HUES64 (cell line): ENCODE results near the gene DYSF.

Experiments
- H3K27ac ChIP-seq: 2 replicates; pipeline ENCODE4 v1.7.0; 2013; ENCODE audit warnings: low read depth, low read length, inconsistent platforms
- H3K27me3 ChIP-seq: 2 replicates; pipeline ENCODE4 v1.6.1; 2013; ENCODE audit warnings: mild to moderate bottlenecking, low read length; ENCODE audit not compliant: insufficient read depth
- H3K36me3 ChIP-seq: 2 replicates; pipeline ENCODE4 v1.6.1; 2013; ENCODE audit warnings: mild to moderate bottlenecking, low read length; ENCODE audit not compliant: insufficient read depth
- H3K4me1 ChIP-seq: 2 replicates; pipeline ENCODE4 v1.6.1; 2013; ENCODE audit warnings: mild to moderate bottlenecking, low read length, moderate library complexity; ENCODE audit not compliant: insufficient read depth
- H3K4me3 ChIP-seq: 2 replicates; pipeline ENCODE4 v1.5.1; 2013; ENCODE audit warnings: mild to moderate bottlenecking, low read length, moderate library complexity
- H3K9ac ChIP-seq: 2 replicates; pipeline ENCODE4 v1.6.1; 2013; ENCODE audit warnings: mild to moderate bottlenecking, low read depth, low read length
- H3K9me3 ChIP-seq: 2 replicates; pipeline ENCODE4 v1.6.1; 2013; ENCODE audit warnings: low read depth, low read length; ENCODE audit not compliant: insufficient read depth
- WGBS: fragments of 150-250, 120-280 bp; methylation state at CpG from one replicate; pipeline ENCODE4 v1.1.7; 2013; ENCODE audit warnings: missing lambda C conversion rate; 5-methylcytosine and 5-hydroxymethylcytosine counted together

Gene DYSF

DNA sequence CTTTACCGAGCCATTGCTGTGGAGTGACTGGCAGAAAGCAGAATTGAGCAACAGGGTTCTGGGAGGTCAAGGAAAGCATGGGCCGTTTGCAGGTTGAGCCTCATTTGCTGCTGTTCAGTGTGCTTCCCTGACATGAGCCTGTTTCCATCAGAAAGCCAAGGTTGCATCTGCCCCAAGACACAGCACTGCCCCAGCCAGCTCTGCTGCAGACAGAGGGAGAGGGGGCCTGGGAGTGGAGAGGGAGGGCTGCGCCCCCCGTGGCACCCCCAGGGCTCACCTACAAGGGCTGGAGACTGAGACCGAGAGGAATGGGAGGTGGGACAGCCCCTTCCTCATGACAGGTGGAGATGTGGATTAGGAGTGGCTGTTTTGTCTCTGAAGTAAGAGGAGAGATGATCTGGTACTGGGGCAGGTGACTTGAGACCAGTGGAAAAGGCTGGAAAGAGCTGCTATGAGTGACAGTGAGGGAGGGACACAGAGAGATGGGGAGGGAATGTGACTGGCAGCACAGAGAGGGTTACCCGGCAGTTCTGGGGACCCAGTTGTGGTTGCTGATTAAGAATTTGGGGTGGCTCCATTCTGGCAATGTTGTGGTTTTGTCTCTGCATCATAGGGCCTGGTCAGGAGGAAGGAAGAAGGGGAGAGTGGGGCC lies 218.0 kb downstream of the DYSF start:
- H3K4me3 ChIP-seq, result no peak overlapping the region
- H3K9me3 ChIP-seq, result no peaks in the 10 kb centered on the region
- H3K27me3 ChIP-seq, result no peaks in the 10 kb centered on the region
- WGBS, result 92% methylated on average over 6 of the region's 6 CpGs
- H3K4me1 ChIP-seq, result no peaks in the 10 kb centered on the region
- no peaks in the 10 kb centered on the region for H3K36me3 ChIP-seq
- no peak overlapping the region for H3K9ac ChIP-seq
- no peak overlapping the region for H3K27ac ChIP-seq

DNA sequence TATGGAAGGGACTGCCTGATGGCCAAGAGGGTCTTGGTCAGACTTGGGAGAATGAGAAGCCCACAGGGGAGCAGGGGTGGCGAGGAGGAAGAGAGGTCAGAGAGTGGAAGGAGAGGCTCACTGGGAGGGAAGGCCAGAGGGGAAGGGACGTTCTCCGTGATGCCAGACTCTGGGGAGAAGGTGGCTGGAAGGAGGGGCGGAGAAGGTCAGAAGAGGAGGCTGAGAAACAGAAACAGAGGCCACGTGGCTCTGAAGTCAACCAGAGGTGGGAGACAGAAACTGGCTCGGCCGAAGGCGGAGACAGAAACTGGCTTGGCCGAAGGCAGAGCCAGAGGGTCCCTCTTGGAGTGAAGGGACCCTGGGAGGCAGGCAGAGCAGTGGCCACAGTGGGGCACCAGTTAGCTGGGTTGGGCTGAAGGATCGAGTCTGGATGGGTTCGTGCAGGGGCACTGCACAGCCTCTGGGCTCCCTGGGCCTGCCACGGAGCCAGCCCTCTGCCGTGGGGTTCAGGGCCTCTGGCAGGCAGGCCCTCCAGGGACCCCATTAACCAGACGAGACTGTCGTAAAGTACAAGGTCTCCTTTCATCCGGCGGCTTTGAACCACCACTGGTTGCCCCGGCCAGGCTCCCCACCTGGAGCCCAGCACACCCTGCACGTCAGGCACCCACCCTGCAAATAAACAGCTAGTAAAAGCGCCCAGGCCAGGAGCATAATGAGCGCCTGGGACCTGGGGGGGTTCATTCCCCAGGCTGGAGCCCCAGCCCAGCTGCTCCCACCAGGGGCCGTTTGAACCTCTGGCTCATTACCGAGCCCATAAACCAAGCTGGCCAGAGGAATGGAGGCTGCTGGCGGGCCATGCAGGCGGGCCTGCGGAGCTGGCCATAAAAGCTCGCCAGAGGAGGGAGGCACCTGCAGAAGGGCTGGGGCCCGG lies 218.8 kb downstream of the DYSF start:
- Histone ChIP-seq H3K4me1 (no peaks in the 10 kb centered on the region), H3K27me3 (no peaks in the 10 kb centered on the region), H3K27ac (no peak overlapping the region), H3K4me3 (no peak overlapping the region), H3K36me3 (no peaks in the 10 kb centered on the region), H3K9me3 (no peaks in the 10 kb centered on the region), H3K9ac (no peak overlapping the region)
- 85% methylated on average over 28 of the region's 28 CpGs for WGBS

DNA sequence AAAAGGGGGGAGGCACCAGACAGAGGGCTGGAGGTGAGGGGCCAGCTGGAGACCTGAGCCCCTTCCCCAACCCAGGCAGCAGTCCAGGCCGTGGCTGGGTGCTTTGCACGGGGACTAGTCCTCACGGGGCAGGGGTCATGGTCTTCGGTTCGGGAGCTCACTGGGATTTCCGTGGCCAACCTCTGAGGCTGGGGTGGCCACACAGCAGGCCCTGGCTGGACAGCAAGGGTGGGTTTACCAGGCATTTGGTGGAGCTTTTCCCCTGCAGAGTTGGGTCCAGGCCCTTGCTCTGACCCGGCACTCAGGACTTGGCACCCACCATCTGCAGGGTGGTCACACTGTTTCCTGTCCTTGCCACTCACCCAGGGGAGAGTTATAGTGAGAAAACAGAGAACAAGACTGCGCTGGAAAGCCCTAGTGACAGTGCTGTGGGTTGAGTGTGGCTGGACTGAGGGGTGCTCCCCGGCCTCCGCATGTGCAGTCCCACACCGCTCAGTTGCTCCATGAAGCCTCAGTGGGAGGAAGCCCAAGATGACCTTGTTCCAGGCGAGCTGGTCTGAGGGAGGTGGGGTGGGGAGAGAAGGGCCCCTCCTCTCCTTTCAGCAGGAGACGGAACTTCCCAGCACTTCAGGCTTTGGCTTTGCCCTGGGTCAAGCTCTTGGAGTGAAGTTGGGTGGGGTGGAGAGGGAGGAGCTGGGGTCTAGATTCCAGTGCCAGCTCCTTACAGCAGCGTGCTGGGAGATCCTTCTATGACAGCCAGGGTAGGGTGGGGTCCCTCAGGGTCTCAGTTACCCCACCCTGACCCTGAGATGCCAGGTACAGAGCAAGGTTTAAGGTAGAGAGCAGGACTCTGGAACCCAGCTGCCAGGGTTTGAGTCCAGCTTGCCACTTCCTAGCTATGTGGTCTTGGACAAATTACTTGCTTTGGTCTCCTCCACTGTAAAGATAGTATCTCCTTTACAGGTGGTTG lies 219.8 kb downstream of the DYSF start:
- Histone ChIP-seq H3K9me3 (no peaks in the 10 kb centered on the region), H3K27me3 (no peaks in the 10 kb centered on the region)
- 91% methylated on average over 14 of the region's 14 CpGs for WGBS

DNA sequence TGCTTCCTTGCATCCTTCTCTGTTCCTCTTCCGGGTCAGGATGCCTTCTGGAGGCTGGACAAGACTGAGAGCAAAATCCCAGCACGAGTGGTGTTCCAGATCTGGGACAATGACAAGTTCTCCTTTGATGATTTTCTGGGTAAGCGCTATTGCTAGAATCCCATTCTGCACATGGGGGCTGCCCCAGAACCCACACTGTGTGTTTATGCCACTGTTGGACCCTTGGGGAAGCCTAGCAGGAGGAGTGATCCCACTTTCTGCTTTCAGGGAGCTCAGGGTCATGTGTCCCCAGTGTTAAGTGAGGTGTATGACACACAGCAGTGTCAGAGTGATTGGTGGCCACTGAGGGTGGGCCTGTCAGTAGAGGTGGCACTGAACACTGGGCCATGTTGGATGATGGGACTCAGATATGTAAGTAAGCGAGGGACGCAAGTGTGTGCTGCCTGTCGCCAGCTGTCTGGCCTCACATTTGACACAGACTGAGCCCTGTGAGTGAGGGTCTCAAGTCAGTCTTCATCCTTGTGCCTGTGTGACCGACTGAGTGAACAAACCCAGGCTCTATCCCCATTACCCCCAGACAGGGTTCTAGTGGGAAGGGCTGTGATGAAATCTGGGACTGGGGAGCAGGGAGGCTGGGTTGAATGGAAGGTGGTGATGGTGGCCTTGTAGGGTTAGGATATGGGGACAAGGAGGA lies 220.9 kb downstream of the DYSF start:
- H3K4me3 ChIP-seq, result no peak overlapping the region
- no peak overlapping the region for H3K9ac ChIP-seq
- H3K27me3 ChIP-seq, result no peaks in the 10 kb centered on the region
- 95% methylated on average over 7 of the region's 7 CpGs for WGBS
- H3K4me1 ChIP-seq, result no peaks in the 10 kb centered on the region
- no peak overlapping the region for H3K27ac ChIP-seq
- no peaks in the 10 kb centered on the region for H3K9me3 ChIP-seq
- H3K36me3 ChIP-seq, result no peaks in the 10 kb centered on the region

More for the DNA sequence above, 219.8 kb downstream of the DYSF start:
- Histone ChIP-seq H3K4me1 (no peaks in the 10 kb centered on the region), H3K36me3 (no peaks in the 10 kb centered on the region), H3K27ac (no peak overlapping the region), H3K4me3 (no peak overlapping the region), H3K9ac (no peak overlapping the region)

DNA sequence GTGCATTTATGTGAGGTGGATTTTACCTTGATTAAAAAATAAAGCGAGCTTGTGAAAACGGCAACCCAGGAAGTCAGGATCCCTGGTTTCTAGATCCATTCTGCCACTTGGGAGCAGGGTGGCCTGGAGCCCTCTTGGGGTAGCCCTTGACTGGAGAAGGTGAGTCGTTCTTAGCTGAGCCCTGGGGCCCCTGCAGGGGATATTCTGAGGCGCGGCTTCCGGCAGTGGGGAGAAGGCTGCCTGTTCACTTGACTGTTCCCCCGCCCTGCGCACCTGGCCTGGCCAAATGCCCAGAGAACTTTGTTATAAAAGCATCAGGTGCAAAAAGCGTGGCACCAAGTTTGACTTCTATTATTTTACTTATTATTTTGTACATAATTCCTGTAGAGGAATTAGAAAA lies 221.9 kb downstream of the DYSF start:
- no peaks in the 10 kb centered on the region for H3K9me3 ChIP-seq
- no peak overlapping the region for H3K9ac ChIP-seq
- no peak overlapping the region for H3K4me3 ChIP-seq
- H3K27me3 ChIP-seq, result no peaks in the 10 kb centered on the region
- H3K4me1 ChIP-seq, result no peaks in the 10 kb centered on the region
- no peaks in the 10 kb centered on the region for H3K36me3 ChIP-seq
- 94% methylated on average over 8 of the region's 9 CpGs for WGBS
- no peak overlapping the region for H3K27ac ChIP-seq

DNA sequence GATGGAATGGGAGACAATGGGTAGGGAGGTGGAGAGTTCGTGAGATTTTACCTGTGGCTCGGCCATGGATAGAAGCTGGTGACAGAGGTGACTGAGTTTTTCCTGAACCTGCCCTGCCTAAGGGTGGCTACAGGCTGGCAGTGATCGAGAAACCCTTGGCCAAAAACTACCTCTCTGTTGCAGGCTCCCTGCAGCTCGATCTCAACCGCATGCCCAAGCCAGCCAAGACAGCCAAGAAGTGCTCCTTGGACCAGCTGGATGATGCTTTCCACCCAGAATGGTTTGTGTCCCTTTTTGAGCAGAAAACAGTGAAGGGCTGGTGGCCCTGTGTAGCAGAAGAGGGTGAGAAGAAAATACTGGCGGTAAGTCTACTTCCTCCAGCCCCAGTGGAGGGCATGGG lies 225.5 kb downstream of the DYSF start:
- H3K27ac ChIP-seq, result no peak overlapping the region
- H3K9ac ChIP-seq, result no peak overlapping the region
- no peaks in the 10 kb centered on the region for H3K27me3 ChIP-seq
- H3K4me1 ChIP-seq, result no peaks in the 10 kb centered on the region
- H3K36me3 ChIP-seq, result no peaks in the 10 kb centered on the region
- no peaks in the 10 kb centered on the region for H3K9me3 ChIP-seq
- WGBS, result 93% methylated on average over 6 of the region's 6 CpGs
- H3K4me3 ChIP-seq, result no peak overlapping the region

DNA sequence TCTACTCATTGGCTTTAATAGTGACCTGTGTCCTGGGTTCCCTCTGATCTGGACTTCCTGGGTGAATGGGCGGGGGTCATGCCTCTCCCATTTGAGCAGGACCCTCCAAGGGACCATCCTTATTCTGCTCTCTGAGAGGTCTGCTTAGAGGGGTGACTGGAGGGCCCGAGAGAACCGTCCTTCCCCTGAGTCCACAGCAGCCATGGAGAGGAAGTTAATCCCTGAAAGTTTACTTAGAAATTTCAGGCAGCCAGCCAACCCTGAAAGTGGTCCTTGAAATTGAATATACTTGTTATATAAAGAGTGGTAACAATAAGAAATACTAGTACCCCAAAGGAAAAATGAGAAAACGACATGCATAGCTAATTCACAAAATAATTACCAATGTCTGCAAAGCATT lies 226.1 kb downstream of the DYSF start:
- H3K9me3 ChIP-seq, result no peaks in the 10 kb centered on the region
- no peak overlapping the region for H3K9ac ChIP-seq
- no peaks in the 10 kb centered on the region for H3K27me3 ChIP-seq
- no peak overlapping the region for H3K27ac ChIP-seq
- H3K36me3 ChIP-seq, result no peaks in the 10 kb centered on the region
- WGBS, result 65% methylated on average over 3 of the region's 4 CpGs
- H3K4me3 ChIP-seq, result no peak overlapping the region
- no peaks in the 10 kb centered on the region for H3K4me1 ChIP-seq

DNA sequence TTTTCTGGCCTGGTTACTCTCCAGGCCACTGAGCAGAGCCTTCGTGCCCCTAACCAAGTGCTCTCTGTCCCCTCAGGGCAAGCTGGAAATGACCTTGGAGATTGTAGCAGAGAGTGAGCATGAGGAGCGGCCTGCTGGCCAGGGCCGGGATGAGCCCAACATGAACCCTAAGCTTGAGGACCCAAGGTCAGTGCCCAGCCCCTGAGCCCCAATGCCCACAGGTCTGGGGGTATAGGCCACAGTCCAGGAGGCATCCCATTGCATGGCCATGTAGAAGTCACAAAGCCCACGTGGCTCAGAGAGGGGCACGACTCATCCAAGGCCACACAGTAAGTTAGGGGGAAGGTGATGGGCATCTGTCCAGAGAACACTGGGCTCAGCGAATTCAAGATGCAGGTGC lies 227.6 kb downstream of the DYSF start:
- Histone ChIP-seq H3K36me3 (no peaks in the 10 kb centered on the region), H3K9me3 (no peaks in the 10 kb centered on the region), H3K4me3 (no peak overlapping the region), H3K9ac (no peak overlapping the region), H3K27ac (no peak overlapping the region), H3K27me3 (no peaks in the 10 kb centered on the region), H3K4me1 (no peaks in the 10 kb centered on the region)
- 93% methylated on average over 6 of the region's 6 CpGs for WGBS

DNA sequence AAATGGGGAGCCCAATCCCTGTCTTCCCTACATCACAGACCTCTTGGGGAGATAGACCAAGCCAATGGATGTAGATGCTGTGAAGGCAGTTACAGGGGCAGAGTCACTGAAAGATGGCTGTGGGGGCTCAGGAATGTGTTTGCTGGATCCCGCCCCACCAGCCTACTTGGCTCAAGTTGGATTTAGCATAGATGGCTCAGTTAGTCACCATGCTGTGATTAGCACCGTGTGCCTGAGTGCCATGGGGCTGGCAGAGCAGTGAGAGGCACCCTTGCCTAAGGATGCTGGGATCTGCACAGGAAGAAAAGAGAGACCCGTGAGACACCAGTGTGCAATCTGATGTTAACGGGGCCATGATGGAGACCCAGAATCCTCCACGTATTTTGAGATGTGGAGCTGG lies 228.3 kb downstream of the DYSF start:
- Histone ChIP-seq H3K4me1 (no peaks in the 10 kb centered on the region), H3K4me3 (no peak overlapping the region), H3K9me3 (no peaks in the 10 kb centered on the region), H3K27ac (no peak overlapping the region), H3K36me3 (no peaks in the 10 kb centered on the region), H3K27me3 (no peaks in the 10 kb centered on the region), H3K9ac (no peak overlapping the region)
- WGBS, result 90% methylated on average over 5 of the region's 5 CpGs

DNA sequence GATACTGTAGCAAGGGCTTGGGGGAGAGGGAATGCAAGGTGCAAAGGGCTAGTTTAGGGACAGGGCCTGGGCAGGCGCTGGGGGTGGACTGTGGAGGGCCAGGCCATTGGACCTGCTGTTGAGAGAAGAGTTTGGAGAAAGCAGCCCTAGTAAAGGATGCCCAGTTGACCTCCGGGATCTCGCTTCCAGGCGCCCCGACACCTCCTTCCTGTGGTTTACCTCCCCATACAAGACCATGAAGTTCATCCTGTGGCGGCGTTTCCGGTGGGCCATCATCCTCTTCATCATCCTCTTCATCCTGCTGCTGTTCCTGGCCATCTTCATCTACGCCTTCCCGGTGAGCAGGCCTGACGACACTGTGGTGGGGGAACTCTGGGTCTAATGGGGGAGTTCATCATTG lies 229.0 kb downstream of the DYSF start:
- WGBS, result 96% methylated on average over 11 of the region's 11 CpGs
- Histone ChIP-seq H3K4me1 (no peaks in the 10 kb centered on the region), H3K36me3 (no peaks in the 10 kb centered on the region), H3K27me3 (no peaks in the 10 kb centered on the region), H3K9ac (no peak overlapping the region), H3K4me3 (no peak overlapping the region), H3K9me3 (no peaks in the 10 kb centered on the region), H3K27ac (no peak overlapping the region)
